Measurements from ENCODE around the gene COG8. TPM values are rescaled to one million over a fixed set of nuclear protein-coding genes. Genes with fewer than 3 reads are reported as not detected.

Gene COG8
- total RNA-seq, 6 donors from 2014 or later: 33.5 to 62.9 (median 37.0) TPM

DNA sequence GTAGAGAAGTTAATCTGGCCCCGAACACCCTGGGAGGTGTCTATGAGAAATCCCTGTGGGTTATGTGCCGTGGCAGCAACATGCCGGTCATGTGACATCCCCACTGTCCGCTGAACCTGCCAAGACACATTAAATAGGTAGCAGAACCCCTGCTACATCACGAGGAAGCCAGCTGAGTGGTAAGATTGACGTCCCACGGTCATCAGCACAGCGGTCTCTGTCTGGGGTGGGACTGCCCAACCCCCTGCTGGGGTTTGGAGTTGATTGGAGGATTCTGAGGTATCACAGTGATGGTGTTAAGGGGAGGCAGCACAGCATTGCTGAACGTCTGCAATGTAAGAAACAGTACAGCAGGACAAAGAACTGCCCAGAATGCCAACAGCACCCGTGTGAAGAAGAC is 10.2 kb upstream of the COG8 start:
- no peak for TF ChIP-seq EP300 (IDR thresholded peaks at IDR 0.05)
- no peak for TF ChIP-seq POLR2A (IDR thresholded peaks at IDR 0.05)
- no peak for TF ChIP-seq POLR2AphosphoS5 (IDR thresholded peaks at IDR 0.05)
- no peak for TF ChIP-seq CTCF (IDR thresholded peaks at IDR 0.05)
- 88 to 91% methylated on average over 10 of the region's 10 CpGs for WGBS, 2 donors
- Histone ChIP-seq H3K36me3 (peaks cover 0 to 24% (median 4%) of the 10 kb centered on the region in 4 donors), H3K4me1 (peaks cover 0 to 12% (median 0%) of the 10 kb centered on the region in 4 donors), H3K27ac (no peak overlapping the region), H3K27me3 (no peaks in the 10 kb centered on the region), H3K9me3 (no peaks in the 10 kb centered on the region), H3K4me3 (no peak overlapping the region)
- ATAC-seq (ENCODE audit: low FRiP score in 2 of 2): no peak
- DNase-seq: no peak

DNA sequence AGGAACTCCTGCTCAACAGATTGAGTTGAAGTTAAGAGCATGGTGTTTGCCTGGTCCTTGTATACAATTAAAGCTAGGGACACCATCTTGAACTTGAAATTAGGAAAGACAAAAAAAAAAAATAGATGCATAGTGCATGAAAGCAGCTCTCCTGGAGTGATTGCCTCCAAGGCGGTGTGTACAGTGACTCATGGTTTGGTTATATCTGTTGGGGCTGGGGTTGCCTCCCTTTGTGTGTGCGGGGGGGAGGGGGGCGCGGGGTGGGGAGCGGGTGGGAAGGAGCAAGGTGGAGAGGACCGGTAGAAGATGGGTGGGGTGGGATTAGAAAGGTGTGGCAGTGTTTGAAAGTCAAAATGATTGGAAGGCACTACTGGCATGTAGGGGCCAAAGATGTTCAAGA is 8.9 kb upstream of the COG8 start:
- H3K36me3 ChIP-seq: peaks cover 0 to 29% (median 9%) of the 10 kb centered on the region in 4 donors
- H3K4me3 ChIP-seq: no peak overlapping the region
- H3K4me1 ChIP-seq: peaks cover 0 to 12% (median 0%) of the 10 kb centered on the region in 4 donors
- TF ChIP-seq POLR2AphosphoS5 (IDR thresholded peaks at IDR 0.05) (no peak), POLR2A (IDR thresholded peaks at IDR 0.05) (no peak), CTCF (IDR thresholded peaks at IDR 0.05) (no peak), EP300 (IDR thresholded peaks at IDR 0.05) (no peak)
- WGBS, 2 donors: 95 to 99% methylated on average over 6 of the region's 6 CpGs
- no peak overlapping the region for H3K27ac ChIP-seq
- no peak for ATAC-seq (ENCODE audit: low FRiP score in 2 of 2)
- no peaks in the 10 kb centered on the region for H3K27me3 ChIP-seq
- no peak for DNase-seq
- no peaks in the 10 kb centered on the region for H3K9me3 ChIP-seq

GRCh38 chr16:69346683-69347082 is 7.3 kb upstream of the COG8 start:
- no peak for DNase-seq
- H3K27me3 ChIP-seq: no peaks in the 10 kb centered on the region
- H3K4me3 ChIP-seq: no peak overlapping the region
- peaks cover 6 to 44% (median 15%) of the 10 kb centered on the region in 4 donors for H3K36me3 ChIP-seq
- H3K4me1 ChIP-seq: peaks cover 0 to 12% (median 0%) of the 10 kb centered on the region in 4 donors
- no peak overlapping the region for H3K27ac ChIP-seq
- no peak for ATAC-seq (ENCODE audit: low FRiP score in 2 of 2)
- no peak for TF ChIP-seq EP300 (IDR thresholded peaks at IDR 0.05)
- TF ChIP-seq POLR2AphosphoS5 (IDR thresholded peaks at IDR 0.05): no peak
- no peak for TF ChIP-seq CTCF (IDR thresholded peaks at IDR 0.05)
- no peak for TF ChIP-seq POLR2A (IDR thresholded peaks at IDR 0.05)
- no peaks in the 10 kb centered on the region for H3K9me3 ChIP-seq
- WGBS, 2 donors: 86 to 87% methylated on average over 6 of the region's 6 CpGs

GRCh38 chr16:69345923-69346322 is 6.6 kb upstream of the COG8 start:
- Histone ChIP-seq H3K27ac (no peak overlapping the region), H3K36me3 (peaks cover 6 to 49% (median 21%) of the 10 kb centered on the region in 4 donors), H3K4me3 (no peak overlapping the region), H3K9me3 (no peaks in the 10 kb centered on the region), H3K27me3 (no peaks in the 10 kb centered on the region), H3K4me1 (peaks cover 0 to 14% (median under 1%) of the 10 kb centered on the region in 4 donors)
- ATAC-seq (ENCODE audit: low FRiP score in 2 of 2) (no peak), DNase-seq (no peak)
- WGBS, 2 donors: 70 to 81% methylated on average over 4 of the region's 4 CpGs
- TF ChIP-seq CTCF (IDR thresholded peaks at IDR 0.05): no peak
- no peak for TF ChIP-seq EP300 (IDR thresholded peaks at IDR 0.05)
- no peak for TF ChIP-seq POLR2AphosphoS5 (IDR thresholded peaks at IDR 0.05)
- TF ChIP-seq POLR2A (IDR thresholded peaks at IDR 0.05): no peak

- DNase-seq (no peak), ATAC-seq (ENCODE audit: low FRiP score in 2 of 2) (no peak)
- Histone ChIP-seq H3K36me3 (peaks cover 6 to 43% (median 19%) of the 10 kb centered on the region in 4 donors), H3K9me3 (no peaks in the 10 kb centered on the region), H3K4me1 (peaks cover 7 to 14% (median 9%) of the 10 kb centered on the region in 4 donors), H3K27ac (no peak overlapping the region), H3K27me3 (no peaks in the 10 kb centered on the region), H3K4me3 (no peak overlapping the region)
- WGBS, 2 donors: 93 to 99% methylated on average over 5 of the region's 5 CpGs
- no peak for TF ChIP-seq POLR2A (IDR thresholded peaks at IDR 0.05)
- no peak for TF ChIP-seq EP300 (IDR thresholded peaks at IDR 0.05)
- TF ChIP-seq POLR2AphosphoS5 (IDR thresholded peaks at IDR 0.05): no peak
- no peak for TF ChIP-seq CTCF (IDR thresholded peaks at IDR 0.05)
Observed at GRCh38 chr16:69344171-69344570, 4.8 kb upstream of the COG8 start.
